Stimulated activated CD4-positive, alpha-beta T cell treated with anti-CD3 and anti-CD28 coated beads, Interleukin-2, amount 100 ng/mL, for 24 hours (primary cell): ENCODE data around the gene GPAT2.
"Not testable (repeated sequence)": the region's sequence is repeated elsewhere in the genome, so short reads cannot be mapped to it uniquely, and the experiment has no call there.

Source experiments
- DNase-seq, 2 donors: peaks; one replicate each; pipeline ENCODE4 v3.0.0-alpha.2; 2020

The GPAT2 gene

GRCh38 chr2:96034792-96035191, at the start of gene GPAT2:
Gene GPAT2, minus strand, starts transcription at chr2:96034916. Its CDS starts 2,557 bp downstream, at chr2:96032359.
- not testable (repeated sequence) for DNase-seq

GRCh38 chr2:96083989-96084857, 49.5 kb upstream of the GPAT2 start:
- no peak for DNase-seq

- DNase-seq = no peak
Observed at GRCh38 chr2:96083064-96083939, 48.6 kb upstream of the GPAT2 start.

GRCh38 chr2:96082211-96083063, 47.7 kb upstream of the GPAT2 start:
- DNase-seq = no peak

- no peak for DNase-seq
Observed at GRCh38 chr2:96081042-96081441, 46.3 kb upstream of the GPAT2 start.

GRCh38 chr2:96075199-96075771, 40.6 kb upstream of the GPAT2 start:
- DNase-seq = no peak

GRCh38 chr2:96074156-96074555, 39.4 kb upstream of the GPAT2 start:
- DNase-seq = no peak

GRCh38 chr2:96073170-96073775, 38.6 kb upstream of the GPAT2 start:
- no peak for DNase-seq

- DNase-seq = no peak
Observed at GRCh38 chr2:96072746-96073145, 38.0 kb upstream of the GPAT2 start.

- DNase-seq = not testable (repeated sequence)
Observed at GRCh38 chr2:96071977-96072491, 37.3 kb upstream of the GPAT2 start.

- DNase-seq = not testable (repeated sequence)
Observed at GRCh38 chr2:96071087-96071976, 36.6 kb upstream of the GPAT2 start.

- DNase-seq = not testable (repeated sequence)
Observed at GRCh38 chr2:96070351-96070750, 35.6 kb upstream of the GPAT2 start.

GRCh38 chr2:96069878-96070277, 35.2 kb upstream of the GPAT2 start:
- not testable (repeated sequence) for DNase-seq

- not testable (repeated sequence) for DNase-seq
Observed at GRCh38 chr2:96067902-96068581, 33.3 kb upstream of the GPAT2 start.

GRCh38 chr2:96067098-96067660, 32.5 kb upstream of the GPAT2 start:
- DNase-seq = not testable (repeated sequence)

GRCh38 chr2:96066511-96066910, 31.8 kb upstream of the GPAT2 start:
- DNase-seq = not testable (repeated sequence)

GRCh38 chr2:96065954-96066353, 31.2 kb upstream of the GPAT2 start:
- DNase-seq = not testable (repeated sequence)

- DNase-seq = no peak
Observed at GRCh38 chr2:96065381-96065930, 30.7 kb upstream of the GPAT2 start.

GRCh38 chr2:96064760-96065159, 30.0 kb upstream of the GPAT2 start:
- DNase-seq = not testable (repeated sequence)
